IPS-15b (cell line): ENCODE measurements around the gene OGN.
"Not testable (repeated sequence)": the region's sequence is repeated elsewhere in the genome, so short reads cannot be mapped to it uniquely, and the experiment has no call there.

Experiments used
- H3K27me3 ChIP-seq: one replicate; pipeline ENCODE4 v1.6.1; 2013; ENCODE audit warnings: low read length; ENCODE audit not compliant: control insufficient read depth, insufficient read depth
- H3K36me3 ChIP-seq: one replicate; pipeline ENCODE4 v1.6.1; 2013; ENCODE audit warnings: low read length; ENCODE audit not compliant: control insufficient read depth, insufficient read depth
- H3K4me1 ChIP-seq: one replicate; pipeline ENCODE4 v1.6.1; 2013; ENCODE audit warnings: mild to moderate bottlenecking, low read length; ENCODE audit not compliant: control insufficient read depth, insufficient read depth
- H3K4me3 ChIP-seq: one replicate; pipeline ENCODE4 v1.5.1; 2013; ENCODE audit warnings: low read depth, low read length
- H3K9ac ChIP-seq: one replicate; pipeline ENCODE4 v1.6.1; 2013; ENCODE audit warnings: low read depth, mild to moderate bottlenecking, low read length
- H3K9me3 ChIP-seq: one replicate; pipeline ENCODE4 v1.6.1; 2013; ENCODE audit warnings: mild to moderate bottlenecking, low read length; ENCODE audit not compliant: control insufficient read depth, insufficient read depth

The OGN gene

DNA sequence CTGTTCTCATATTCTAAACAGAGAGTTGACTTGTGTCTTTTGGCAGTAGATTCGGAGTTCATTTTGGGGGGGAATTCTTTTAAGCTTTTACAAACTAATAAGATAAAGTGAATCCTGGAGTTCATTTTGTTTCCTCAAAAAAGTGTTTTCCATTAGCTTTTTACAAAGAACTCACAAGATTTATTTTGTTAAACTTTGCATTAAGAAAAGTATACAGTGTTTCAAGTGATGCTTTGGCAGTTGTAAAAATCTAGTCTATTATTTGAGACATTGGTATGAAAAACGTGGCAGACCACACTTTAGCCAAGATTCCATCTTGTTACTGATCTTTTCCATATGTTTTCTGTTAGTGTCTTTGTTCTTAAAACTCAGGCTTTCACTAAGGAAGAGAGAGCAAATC is 21.1 kb upstream of the OGN start:
- Histone ChIP-seq H3K4me3 (no peak overlapping the region), H3K9me3 (no peaks in the 10 kb centered on the region), H3K9ac (no peak overlapping the region), H3K4me1 (no peaks in the 10 kb centered on the region), H3K36me3 (no peaks in the 10 kb centered on the region), H3K27me3 (no peaks in the 10 kb centered on the region)

DNA sequence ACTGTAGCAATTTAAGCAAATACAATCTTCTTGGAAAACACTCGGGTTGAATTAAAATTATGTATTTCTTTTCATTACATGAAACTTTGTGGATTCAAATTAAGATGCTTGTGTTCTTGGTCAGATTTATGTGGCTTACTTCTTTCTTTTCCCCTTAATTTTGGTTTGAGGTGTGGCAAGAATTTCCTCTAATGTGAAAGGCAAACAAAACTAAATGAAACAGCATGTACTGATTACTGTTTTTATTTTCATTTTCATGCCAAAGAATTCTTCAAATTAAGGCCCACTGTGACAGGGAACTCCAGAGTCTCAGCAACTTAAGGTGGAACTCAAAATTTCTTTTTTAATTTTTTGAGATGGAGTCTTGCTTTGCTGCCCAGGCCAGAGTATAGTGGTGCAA is 20.0 kb upstream of the OGN start, which contains the start of gene OMD:
OMD (minus strand) TSS at position 132 of the 400 bp plus-strand sequence. CDS start 6,913 bp downstream, outside the sequence.
- H3K36me3 ChIP-seq, result no peaks in the 10 kb centered on the region
- H3K9me3 ChIP-seq, result no peaks in the 10 kb centered on the region
- no peak within 1 kb of the TSS for H3K9ac ChIP-seq
- H3K4me1 ChIP-seq, result no peaks in the 10 kb centered on the region
- no peak within 1 kb of the TSS for H3K4me3 ChIP-seq
- no peaks in the 10 kb centered on the region for H3K27me3 ChIP-seq

DNA sequence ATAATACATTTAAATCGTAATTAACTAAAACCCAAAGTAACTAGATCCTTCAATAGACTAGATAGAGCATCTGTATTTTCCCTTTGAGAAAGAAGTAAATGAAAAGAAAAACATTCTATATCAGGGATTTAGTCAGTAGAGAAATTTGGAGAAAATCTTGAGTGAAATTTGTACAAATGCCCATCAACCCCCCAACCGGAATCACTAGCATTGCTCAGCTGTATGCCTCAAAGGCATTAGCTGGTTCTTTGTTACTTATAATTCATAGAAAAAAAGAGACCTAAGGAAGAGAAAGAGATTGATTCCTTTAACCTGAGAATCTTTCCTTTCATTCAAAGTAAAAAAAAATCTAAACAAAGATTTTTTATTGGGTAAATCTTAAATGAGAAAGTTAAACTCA is 19.2 kb upstream of the OGN start:
- Histone ChIP-seq H3K4me3 (no peak overlapping the region), H3K36me3 (no peaks in the 10 kb centered on the region), H3K9me3 (no peaks in the 10 kb centered on the region), H3K4me1 (no peaks in the 10 kb centered on the region), H3K27me3 (no peaks in the 10 kb centered on the region), H3K9ac (no peak overlapping the region)

DNA sequence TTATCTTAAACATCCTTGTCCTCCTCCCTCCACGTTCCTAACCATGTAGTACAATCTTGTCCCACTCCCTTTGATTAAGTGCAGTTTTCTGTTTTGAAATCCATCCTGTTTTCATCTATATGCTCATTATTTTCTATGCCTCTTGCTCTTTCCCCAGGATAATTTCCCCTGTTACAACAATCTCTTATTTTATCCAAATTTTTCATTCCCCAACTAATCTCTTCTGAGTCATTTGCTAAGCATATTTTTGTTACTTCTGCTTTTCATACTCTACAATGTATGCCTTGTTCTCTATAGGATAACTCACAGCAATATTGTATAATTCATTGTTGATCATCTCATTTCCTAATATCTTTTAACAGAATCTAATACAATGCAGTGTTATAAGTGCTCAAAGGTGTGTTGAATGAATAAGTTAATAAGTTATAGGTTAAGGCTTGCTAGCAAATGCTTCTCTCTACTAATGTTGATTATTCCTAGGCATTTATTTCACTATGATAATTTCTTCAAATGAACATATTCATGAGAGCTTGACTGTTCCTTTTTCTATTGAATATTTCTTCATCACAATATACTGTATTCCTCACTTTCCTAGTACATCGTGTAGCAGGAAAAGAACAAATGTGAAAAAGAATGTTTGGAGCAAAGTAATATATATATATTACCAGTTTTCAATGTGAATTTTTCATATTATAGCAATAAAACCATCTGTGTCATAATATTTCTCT is 18.4 kb upstream of the OGN start:
- no peaks in the 10 kb centered on the region for H3K4me1 ChIP-seq
- no peak overlapping the region for H3K9ac ChIP-seq
- no peaks in the 10 kb centered on the region for H3K36me3 ChIP-seq
- H3K9me3 ChIP-seq, result no peaks in the 10 kb centered on the region
- H3K27me3 ChIP-seq, result no peaks in the 10 kb centered on the region
- H3K4me3 ChIP-seq, result no peak overlapping the region

DNA sequence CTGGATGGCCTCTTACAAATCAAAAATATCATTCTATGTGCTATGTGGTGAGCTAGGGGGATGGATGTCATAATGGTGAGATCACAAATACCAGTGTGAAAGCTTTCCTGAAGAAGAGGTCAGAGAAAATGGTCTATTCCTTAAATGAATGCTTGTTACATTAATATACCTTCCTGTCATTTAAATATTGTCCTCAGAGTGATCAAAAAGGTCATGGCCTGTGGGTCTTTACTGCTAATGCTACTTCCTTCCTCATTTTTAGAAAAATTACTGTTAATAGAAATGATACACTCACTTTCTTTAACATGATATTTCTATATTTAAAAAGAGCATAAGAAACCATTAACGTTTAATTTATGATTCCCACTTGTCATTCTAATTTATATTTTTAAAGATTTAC is 10.2 kb upstream of the OGN start:
- H3K4me1 ChIP-seq, result no peaks in the 10 kb centered on the region
- no peak overlapping the region for H3K9ac ChIP-seq
- H3K27me3 ChIP-seq, result no peaks in the 10 kb centered on the region
- no peak overlapping the region for H3K4me3 ChIP-seq
- H3K9me3 ChIP-seq, result no peaks in the 10 kb centered on the region
- H3K36me3 ChIP-seq, result no peaks in the 10 kb centered on the region

DNA sequence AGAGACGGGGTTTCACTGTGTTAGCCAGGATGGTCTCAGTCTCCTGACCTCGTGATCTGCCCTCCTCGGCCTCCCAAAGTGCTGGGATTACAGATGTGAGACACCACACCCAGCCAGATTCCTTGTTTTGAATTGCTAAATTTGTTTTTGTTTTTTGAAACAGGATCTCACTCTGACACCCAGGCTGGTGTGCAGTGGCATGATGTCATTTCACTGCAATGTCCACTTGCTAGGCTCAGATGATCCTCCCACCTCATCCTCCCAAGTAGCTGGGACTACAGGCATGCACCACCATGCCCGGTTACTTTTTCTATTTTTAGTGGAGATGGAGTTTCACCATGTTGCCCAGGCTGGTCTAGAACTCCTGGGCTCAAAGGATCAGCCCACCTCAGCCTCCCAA is 6.8 kb upstream of the OGN start:
- not testable (repeated sequence) for H3K9ac ChIP-seq, H3K4me3 ChIP-seq, H3K36me3 ChIP-seq, H3K9me3 ChIP-seq, H3K4me1 ChIP-seq, H3K27me3 ChIP-seq

GRCh38 chr9:92408747-92409478 is 4.5 kb upstream of the OGN start:
- Histone ChIP-seq H3K4me3 (no peak overlapping the region), H3K9me3 (no peaks in the 10 kb centered on the region), H3K27me3 (no peaks in the 10 kb centered on the region), H3K4me1 (no peaks in the 10 kb centered on the region), H3K36me3 (no peaks in the 10 kb centered on the region), H3K9ac (no peak overlapping the region)

DNA sequence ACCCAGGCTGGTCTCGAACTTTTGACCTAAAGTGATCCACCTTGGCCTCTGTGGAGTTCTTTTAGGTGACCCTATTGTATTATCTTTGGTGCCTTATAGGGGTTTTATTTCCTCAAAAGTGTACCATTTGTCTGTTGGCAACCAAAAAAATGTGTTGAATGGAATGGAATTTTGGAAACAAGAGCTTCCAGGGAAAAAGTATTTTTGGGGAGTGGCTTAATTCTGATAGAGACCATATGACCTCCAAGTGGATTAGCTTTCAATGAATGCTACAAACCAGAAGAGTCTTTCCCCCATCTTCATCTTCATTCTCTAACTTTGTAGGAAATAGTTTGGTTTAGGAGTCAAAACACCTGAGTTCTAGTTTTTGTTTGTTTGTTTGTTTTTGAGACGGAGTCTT is 3.4 kb upstream of the OGN start:
- Histone ChIP-seq H3K27me3 (no peaks in the 10 kb centered on the region), H3K9ac (no peak overlapping the region), H3K4me1 (no peaks in the 10 kb centered on the region), H3K9me3 (no peaks in the 10 kb centered on the region), H3K36me3 (no peaks in the 10 kb centered on the region), H3K4me3 (no peak overlapping the region)

DNA sequence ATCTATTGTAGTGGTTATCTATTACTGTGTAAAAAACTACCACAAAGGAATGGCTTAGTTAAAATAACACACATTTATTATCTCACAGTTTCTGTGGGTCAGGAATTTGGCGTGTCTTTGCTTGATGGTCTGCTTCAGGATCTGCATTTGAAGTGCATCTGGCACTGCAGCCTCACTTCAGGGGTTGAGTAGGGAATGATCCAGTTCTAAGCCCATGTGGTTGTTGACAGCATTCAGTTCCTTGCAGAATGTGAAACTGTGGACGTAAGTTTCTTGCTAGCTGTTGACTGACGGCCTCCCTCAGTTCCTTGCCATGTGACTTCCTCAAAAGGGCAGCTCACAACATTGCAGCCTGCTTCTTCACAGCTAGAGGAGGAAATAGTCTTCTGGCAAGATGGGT is 2.1 kb upstream of the OGN start:
- Histone ChIP-seq H3K4me1 (no peaks in the 10 kb centered on the region), H3K4me3 (no peak overlapping the region), H3K9ac (no peak overlapping the region), H3K27me3 (no peaks in the 10 kb centered on the region), H3K9me3 (no peaks in the 10 kb centered on the region), H3K36me3 (no peaks in the 10 kb centered on the region)

GRCh38 chr9:92405818-92406217 is 1.4 kb upstream of the OGN start:
- H3K36me3 ChIP-seq, result no peaks in the 10 kb centered on the region
- H3K9me3 ChIP-seq, result no peaks in the 10 kb centered on the region
- H3K27me3 ChIP-seq, result no peaks in the 10 kb centered on the region
- no peak overlapping the region for H3K9ac ChIP-seq
- H3K4me1 ChIP-seq, result no peaks in the 10 kb centered on the region
- no peak overlapping the region for H3K4me3 ChIP-seq

- no peaks in the 10 kb centered on the region for H3K27me3 ChIP-seq
- no peaks in the 10 kb centered on the region for H3K4me1 ChIP-seq
- H3K9me3 ChIP-seq, result no peaks in the 10 kb centered on the region
- no peak overlapping the region for H3K4me3 ChIP-seq
- H3K36me3 ChIP-seq, result no peaks in the 10 kb centered on the region
- H3K9ac ChIP-seq, result no peak overlapping the region
These were observed 1.3 kb downstream of the OGN start for GRCh38 chr9:92402826-92403745.
